HS-27A (cell line): ENCODE measurements around the gene DPP4.

ENCODE experiments used
- DNase-seq: peaks from one replicate; pipeline ENCODE4 v3.0.0-alpha.2; 2012; ENCODE audit warnings: low read depth, missing footprints

The DPP4 gene

GRCh38 chr2:162017233-162017632, 56.8 kb downstream of the DPP4 start:
- no peak for DNase-seq

- DNase-seq: no peak
Observed at GRCh38 chr2:162016080-162016479, 57.9 kb downstream of the DPP4 start.

- no peak for DNase-seq
Observed at GRCh38 chr2:162014751-162015150, 59.3 kb downstream of the DPP4 start.

- no peak for DNase-seq
Observed at GRCh38 chr2:162013514-162014475, 60.2 kb downstream of the DPP4 start.

GRCh38 chr2:162012565-162013058, 61.4 kb downstream of the DPP4 start:
- no peak for DNase-seq

- DNase-seq: no peak
Observed at GRCh38 chr2:162011706-162012564, 62.1 kb downstream of the DPP4 start.

GRCh38 chr2:162009543-162009942, 64.5 kb downstream of the DPP4 start:
- no peak for DNase-seq

GRCh38 chr2:162007447-162008040, 66.5 kb downstream of the DPP4 start:
- DNase-seq: no peak

GRCh38 chr2:162006337-162006736, 67.7 kb downstream of the DPP4 start:
- no peak for DNase-seq

- DNase-seq: no peak
Observed at GRCh38 chr2:162004031-162004430, 70.0 kb downstream of the DPP4 start.

GRCh38 chr2:162002623-162003235, 71.3 kb downstream of the DPP4 start:
- no peak for DNase-seq

GRCh38 chr2:162000431-162000830, 73.6 kb downstream of the DPP4 start:
- no peak for DNase-seq

GRCh38 chr2:161999321-161999720, 74.7 kb downstream of the DPP4 start:
- no peak for DNase-seq

GRCh38 chr2:161998857-161999256, 75.2 kb downstream of the DPP4 start:
- DNase-seq: no peak

- DNase-seq: no peak
Observed at GRCh38 chr2:161997916-161998471, 76.0 kb downstream of the DPP4 start.

GRCh38 chr2:161995553-161996016, 78.4 kb downstream of the DPP4 start:
- no peak for DNase-seq

- DNase-seq: no peak
Observed at GRCh38 chr2:161994761-161995520, 79.1 kb downstream of the DPP4 start.

GRCh38 chr2:161992531-161992930, 81.5 kb downstream of the DPP4 start:
- no peak for DNase-seq

GRCh38 chr2:161991991-161992390, 82.0 kb downstream of the DPP4 start:
- DNase-seq: no peak

GRCh38 chr2:161990741-161991140, 83.3 kb downstream of the DPP4 start:
- peak; percentile 56 for DNase-seq

- DNase-seq: no peak
Observed at GRCh38 chr2:161990036-161990435, 84.0 kb downstream of the DPP4 start.
